Sciatic nerve (tissue), 2 donors: ENCODE measurements around the gene SRRM2. TPM values are rescaled to one million over a fixed set of nuclear protein-coding genes. Genes with fewer than 3 reads are reported as not detected.
"Not testable (repeated sequence)": the region's sequence is repeated elsewhere in the genome, so short reads cannot be mapped to it uniquely, and the experiment has no call there.

ENCODE experiments used
- ATAC-seq: fragments of 200-7000 bp; cut with Tn5 transposase; one replicate; pipeline ENCODE4 v1.9.1; 2020; ENCODE audit warnings: mild to moderate bottlenecking, moderate library complexity
- DNase-seq: peaks from one replicate; pipeline ENCODE4 v3.0.0-alpha.2; 2020; ENCODE audit warnings: low spot score
- intact Hi-C: fragments of 100-400 bp; cut with DNase I; formaldehyde crosslinking; loops from one replicate; pipeline ENCODE4 v1.14.2; 2022
- total RNA-seq: library from RNA; stranded (reverse); fragmentation: NEBNext Ultra II Directional; extraction: Animal tissue kit (Norgen Biotek cat#: 25700); gene quantifications from one replicate; pipeline ENCODE4 v1.2.1, GENCODE V29; 2021
- donor health status: DM: no; HTN: no; CAD: no.
- donor health status: DM: no; HTN: no; CAD: no.

The SRRM2 gene
- total RNA-seq, 1 donor from 2014 or later: 931 TPM

- intact Hi-C loops: loop anchor here (5.0 kb wide), 1 partner anchor 731 kb away; the partner anchor contains the start of genes GFER and NOXO1
- ATAC-seq: no peak
- no peak for DNase-seq
Observed at GRCh38 chr16:2713523-2713922, 38.9 kb upstream of the SRRM2 start.

- ATAC-seq (no peak), DNase-seq (no peak)
- intact Hi-C loops: loop anchor here (5.0 kb wide), 1 partner anchor 732 kb away; the partner anchor contains the start of genes GFER and NOXO1
Observed at GRCh38 chr16:2713985-2714774, 38.3 kb upstream of the SRRM2 start.

GRCh38 chr16:2715064-2715463 lies 37.4 kb upstream of the SRRM2 start:
- DNase-seq: no peak
- ATAC-seq: no peak
- intact Hi-C loops: no loop called here

GRCh38 chr16:2715519-2715918 lies 36.9 kb upstream of the SRRM2 start:
- intact Hi-C loops: no loop called here
- DNase-seq (peak; percentile 80), ATAC-seq (peak; percentile 69)

- ATAC-seq (no peak), DNase-seq (no peak)
- intact Hi-C loops: no loop called here
Observed at GRCh38 chr16:2715966-2716885, 36.2 kb upstream of the SRRM2 start.

GRCh38 chr16:2716948-2717347 lies 35.5 kb upstream of the SRRM2 start:
- intact Hi-C loops: no loop called here
- ATAC-seq: no peak
- no peak for DNase-seq

GRCh38 chr16:2717383-2718263 lies 34.8 kb upstream of the SRRM2 start:
- intact Hi-C loops: no loop called here
- ATAC-seq: no peak
- DNase-seq: no peak

- ATAC-seq (no peak), DNase-seq (no peak)
- intact Hi-C loops: no loop called here
Observed at GRCh38 chr16:2719328-2720063, 32.9 kb upstream of the SRRM2 start.

GRCh38 chr16:2720064-2720457 lies 32.4 kb upstream of the SRRM2 start, which contains the start of gene PRSS27:
TSS of gene PRSS27 (minus strand) at chr16:2720224. CDS start at chr16:2720160, 64 bp downstream.
- ATAC-seq: no peak
- no peak for DNase-seq
- intact Hi-C loops: no loop called here

- DNase-seq (peak; percentile 86), ATAC-seq (peak; percentile 86)
- intact Hi-C loops: no loop called here
Observed at GRCh38 chr16:2720719-2721633, 31.5 kb upstream of the SRRM2 start.

GRCh38 chr16:2721634-2722173 lies 30.7 kb upstream of the SRRM2 start:
- DNase-seq, intact Hi-C loops: not testable (repeated sequence)

GRCh38 chr16:2724088-2724676 lies 28.3 kb upstream of the SRRM2 start:
- ATAC-seq: no peak
- intact Hi-C loops: no loop called here
- no peak for DNase-seq

More at GRCh38 chr16:2721634-2722173, 30.7 kb upstream of the SRRM2 start:
- ATAC-seq: peak; percentile 3

GRCh38 chr16:2724816-2725348 lies 27.6 kb upstream of the SRRM2 start:
- ATAC-seq (no peak), DNase-seq (no peak)
- intact Hi-C loops: no loop called here

- intact Hi-C loops: no loop called here
Observed at GRCh38 chr16:2726923-2727322, 25.5 kb upstream of the SRRM2 start.

GRCh38 chr16:2728034-2728433 lies 24.4 kb upstream of the SRRM2 start:
- ATAC-seq (no peak), DNase-seq (no peak)
- intact Hi-C loops: no loop called here

More at GRCh38 chr16:2726923-2727322, 25.5 kb upstream of the SRRM2 start:
- DNase-seq (no peak), ATAC-seq (no peak)

- ATAC-seq (no peak), DNase-seq (no peak)
- intact Hi-C loops: no loop called here
Observed at GRCh38 chr16:2734844-2735515, 17.5 kb upstream of the SRRM2 start.
